Fibroblast of gingiva (primary cell): ENCODE results near the gene PADI4.
"Not testable (repeated sequence)": the region's sequence is repeated elsewhere in the genome, so short reads cannot be mapped to it uniquely, and the experiment has no call there.

Experiments used
- DNase-seq: peaks from one replicate; pipeline ENCODE4 v3.0.0-alpha.2; 2011; ENCODE audit warnings: low read depth

Gene PADI4

DNA sequence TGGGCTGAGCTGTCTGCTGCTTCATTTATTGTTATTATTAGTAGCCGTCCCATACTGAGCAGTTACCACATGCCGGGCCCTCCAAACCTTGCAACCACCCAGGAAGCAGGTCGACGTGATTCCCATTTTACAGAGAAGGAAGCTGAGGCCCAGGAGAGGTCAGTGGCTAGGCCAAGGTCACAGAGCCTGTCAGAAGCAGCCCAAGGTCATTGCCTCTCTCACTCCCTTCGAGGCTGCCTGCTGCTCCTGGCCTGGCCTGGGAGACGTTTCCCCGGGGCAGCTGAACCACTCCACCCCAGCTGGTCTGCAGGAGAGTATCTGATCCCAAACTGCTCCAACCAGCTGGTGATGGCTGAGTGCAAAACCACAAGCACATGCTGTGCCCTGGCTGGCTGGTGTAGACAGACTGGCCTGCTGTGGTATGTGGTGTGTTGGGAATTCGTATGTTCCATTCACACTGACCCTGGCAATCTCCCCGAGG is 6.5 kb downstream of the PADI4 start:
- no peak for DNase-seq

DNA sequence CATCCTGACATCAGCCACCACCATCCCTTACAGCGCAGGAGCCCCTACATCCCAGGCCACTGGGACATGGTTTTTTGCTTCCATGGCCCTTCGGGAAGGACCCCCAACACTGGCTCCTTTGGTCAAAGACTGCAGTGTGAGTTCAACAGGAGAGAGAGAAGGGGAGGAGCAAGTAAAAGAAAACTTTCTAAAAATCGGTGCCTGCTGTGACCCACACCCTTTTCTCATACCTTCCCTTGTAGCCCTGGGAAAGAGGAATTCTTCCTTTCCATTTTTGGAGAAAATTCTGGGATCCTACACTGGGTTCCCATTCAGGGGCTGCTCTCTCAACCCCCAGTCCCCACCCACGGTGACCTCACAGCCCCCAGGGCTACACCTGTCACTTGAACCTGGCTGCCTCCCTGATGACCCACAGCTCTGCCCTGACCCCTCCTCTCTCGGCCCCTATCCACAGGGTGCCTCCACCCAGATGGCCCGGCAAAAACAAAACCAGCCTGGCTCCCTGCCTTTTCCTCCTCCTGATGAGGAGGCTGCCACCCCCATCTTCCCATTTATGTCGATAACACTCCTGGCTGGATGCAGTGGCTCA is 7.6 kb downstream of the PADI4 start:
- no peak for DNase-seq

DNA sequence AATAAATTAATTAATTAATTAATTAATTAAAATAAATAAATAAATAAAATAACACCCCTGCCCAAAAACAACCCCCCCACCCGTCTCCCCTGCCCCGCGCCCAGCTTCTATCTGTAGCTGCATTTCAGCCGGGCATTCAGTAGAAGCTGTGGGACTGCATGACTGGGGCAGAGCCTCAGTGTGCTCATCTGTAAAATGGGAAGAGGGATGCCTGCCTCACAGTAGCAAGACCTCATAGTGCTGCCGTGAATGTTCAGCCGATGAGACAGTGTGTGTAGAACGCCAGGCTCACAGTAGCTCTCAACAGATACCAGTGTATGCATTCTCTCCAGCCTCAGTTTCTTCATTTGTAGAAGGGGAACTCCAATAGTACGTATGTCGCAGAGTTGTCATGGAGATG is 8.7 kb downstream of the PADI4 start:
- DNase-seq, result no peak

DNA sequence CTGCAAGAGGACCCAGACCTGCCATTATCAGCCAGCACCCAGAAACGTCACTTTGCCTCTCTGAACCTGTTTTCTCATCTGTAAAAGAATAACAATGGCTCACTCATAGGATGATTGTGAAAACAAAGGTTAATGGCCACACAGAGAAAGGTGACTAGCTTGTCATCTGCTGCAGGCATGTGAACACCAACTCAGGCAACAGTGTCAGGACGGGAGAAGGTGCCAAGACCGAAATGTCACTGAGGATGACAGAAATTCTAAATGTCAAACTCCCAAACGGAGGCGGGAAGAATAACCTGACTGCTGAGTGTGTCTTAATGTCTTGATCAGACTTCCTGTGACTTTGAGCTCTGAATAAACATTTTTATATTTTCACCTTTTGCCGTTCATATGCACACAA is 10.3 kb downstream of the PADI4 start:
- DNase-seq, result no peak

DNA sequence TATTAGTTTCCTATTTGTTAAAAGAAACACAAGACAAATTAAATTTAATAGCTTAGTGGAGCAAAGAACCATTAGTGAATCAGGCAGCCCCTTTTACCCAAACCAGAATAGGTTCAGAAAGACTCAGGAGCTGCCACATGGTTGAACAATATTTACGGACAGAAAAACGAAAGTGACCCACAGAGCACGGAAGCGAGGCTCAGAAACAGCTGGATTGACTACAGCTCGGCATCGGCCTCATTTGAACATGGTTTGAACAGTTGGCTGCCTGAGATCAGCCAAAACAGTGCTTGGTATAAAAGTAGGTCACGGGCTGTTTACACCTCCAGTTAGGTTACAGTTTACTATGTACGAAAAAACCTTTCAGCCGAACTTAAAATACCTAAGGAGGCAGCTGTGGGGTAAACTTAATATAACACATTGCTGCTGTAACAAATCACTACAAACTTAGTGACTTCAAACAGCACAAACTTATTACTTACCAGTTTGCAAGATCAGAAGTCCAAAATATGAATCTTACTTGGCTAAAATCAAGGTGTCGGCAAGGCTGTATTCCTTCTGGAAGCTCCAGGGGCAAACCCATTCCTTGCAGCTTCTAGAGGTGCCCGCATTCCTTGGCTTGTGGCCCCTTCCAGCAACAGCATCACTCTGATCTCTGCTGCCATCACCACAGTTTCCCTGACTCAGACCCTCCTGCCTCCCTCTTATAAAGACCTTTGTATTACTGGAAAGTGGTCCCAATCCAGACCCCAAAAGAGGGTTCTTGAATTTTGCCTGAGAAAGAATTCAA is 11.8 kb downstream of the PADI4 start:
- no peak for DNase-seq

DNA sequence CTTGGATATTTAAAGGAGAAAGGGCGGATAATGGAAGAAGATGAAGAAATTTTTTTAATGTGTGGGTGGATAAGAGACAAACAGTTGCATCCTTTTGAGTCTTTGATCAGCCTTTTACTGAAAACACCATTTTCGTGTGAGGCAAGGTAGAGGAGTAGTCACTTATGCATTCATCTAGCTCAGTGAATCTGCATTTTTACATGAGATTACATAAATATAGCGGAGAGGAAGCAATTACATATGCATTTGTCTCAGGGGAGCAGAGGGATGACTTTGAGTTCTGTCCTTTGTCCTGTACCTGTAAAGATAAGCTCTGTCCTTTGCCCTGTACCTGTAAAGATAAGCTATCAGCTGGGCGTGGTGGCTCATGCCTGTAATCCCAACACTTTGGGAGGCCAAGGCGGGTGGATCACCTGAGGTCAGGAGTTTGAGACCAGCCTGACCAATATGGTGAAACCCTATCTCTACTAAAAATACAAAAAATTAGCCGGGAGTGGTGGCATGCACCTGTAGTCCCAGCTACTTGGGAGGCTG is 13.9 kb downstream of the PADI4 start:
- DNase-seq, result not testable (repeated sequence)

DNA sequence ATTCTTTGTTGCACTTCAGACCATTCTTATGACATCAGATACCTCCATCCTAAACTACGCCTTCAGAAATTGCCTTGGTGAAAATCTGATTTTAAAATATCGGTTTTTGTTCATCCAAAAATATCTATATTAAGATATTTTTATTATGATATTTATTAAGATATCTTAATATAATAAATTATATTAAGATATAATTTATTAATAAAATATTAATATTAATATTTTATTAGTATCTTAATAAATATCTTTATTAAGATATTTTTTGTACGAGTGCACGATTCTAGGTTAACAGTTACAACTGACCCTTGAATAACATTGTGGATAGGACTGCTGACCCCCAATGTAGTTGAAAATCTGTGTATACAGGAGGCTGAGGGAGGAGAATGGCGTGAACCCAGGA is 20.9 kb downstream of the PADI4 start:
- DNase-seq, result no peak

DNA sequence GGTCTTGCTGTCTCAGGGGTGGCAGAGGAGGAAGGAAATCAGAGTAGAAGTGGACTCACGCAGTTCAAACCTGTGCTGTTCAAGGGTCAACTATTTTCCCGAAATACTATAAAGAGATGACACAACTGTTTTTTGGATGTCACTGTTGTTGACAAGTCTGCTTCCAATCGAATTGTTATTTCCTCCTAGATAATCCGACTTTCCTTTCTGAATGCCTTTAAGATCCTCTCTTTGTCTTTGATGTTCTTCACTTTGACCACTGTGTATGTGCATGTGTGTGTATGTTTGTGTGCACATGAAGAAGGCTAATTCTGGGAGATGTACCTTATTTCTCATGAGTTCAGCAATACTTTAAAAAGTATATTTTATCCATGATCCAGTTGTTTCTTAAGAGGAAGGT is 21.6 kb downstream of the PADI4 start:
- no peak for DNase-seq

DNA sequence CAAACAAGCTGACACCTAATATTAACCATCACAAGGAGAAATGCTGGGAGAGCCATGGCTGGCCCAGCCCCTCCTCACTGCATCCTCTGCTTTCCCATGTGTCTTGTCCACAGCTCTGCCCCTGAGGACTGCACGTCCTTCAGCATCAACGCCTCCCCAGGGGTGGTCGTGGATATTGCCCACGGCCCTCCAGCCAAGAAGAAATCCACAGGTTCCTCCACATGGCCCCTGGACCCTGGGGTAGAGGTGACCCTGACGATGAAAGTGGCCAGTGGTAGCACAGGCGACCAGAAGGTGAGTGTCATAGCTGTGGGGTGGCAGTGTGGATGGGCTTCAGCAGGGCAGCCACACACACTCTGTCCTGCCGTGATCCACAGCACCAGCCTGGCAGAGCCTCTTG is 22.9 kb downstream of the PADI4 start:
- DNase-seq, result no peak

DNA sequence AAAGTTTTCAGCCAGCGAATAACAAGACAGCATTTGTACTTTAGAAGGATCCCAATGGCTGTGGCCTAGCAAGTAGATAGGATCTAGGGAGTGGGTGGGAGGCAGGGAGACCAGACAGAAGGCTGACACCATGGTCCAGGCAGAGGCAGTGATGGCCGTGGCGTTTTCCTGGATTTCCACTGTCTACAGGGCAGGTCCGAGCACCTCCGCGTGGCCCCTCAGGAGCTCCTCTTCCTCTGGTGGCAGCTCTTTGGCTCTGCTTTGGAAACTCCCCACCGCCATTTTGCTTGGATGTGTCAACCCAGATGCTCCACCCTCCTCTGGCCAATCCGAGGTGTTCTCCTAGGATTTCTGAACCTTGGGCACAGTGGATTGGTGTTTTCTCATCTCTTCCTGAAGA is 25.1 kb downstream of the PADI4 start:
- no peak for DNase-seq

DNA sequence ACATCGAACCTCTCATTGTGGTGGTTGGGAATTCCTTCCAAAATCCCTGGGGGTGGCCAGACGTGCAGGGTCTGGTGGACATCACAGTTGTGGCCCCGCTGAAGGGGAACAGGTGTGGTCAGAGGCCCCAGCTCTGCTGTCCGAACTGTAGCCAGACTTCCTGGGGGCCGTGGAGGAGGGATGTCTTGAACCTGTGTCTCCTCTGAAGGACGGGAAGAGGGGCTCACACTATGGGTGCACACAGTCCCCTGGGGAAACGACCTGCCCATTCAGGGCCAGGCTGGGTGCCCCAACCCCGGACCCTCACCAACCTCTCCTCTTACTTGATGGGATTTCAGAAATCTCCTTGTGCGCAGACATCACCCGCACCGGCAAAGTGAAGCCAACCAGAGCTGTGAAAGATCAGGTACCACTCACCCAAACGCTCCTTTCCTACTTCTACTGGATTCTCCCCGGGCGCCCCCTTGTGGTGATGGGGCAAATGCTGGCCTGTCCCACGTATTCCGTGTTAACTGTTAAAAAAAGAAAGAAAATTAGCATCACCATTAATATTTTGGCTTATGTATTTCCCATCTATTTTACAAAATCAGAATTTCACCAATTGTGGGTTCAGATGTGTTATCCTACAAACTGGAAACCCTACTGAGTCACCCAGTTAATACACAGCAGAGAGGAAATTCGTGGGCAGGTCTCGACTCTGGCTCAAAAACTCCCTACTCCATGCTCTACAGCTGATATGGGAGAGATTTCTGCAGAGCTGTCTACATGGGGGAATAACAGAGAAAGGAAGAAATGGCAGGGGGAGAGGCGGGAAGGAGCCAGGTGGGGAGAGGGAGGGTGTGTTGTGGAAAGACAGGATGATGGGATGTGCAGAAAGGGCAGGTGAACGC is 28.1 kb downstream of the PADI4 start:
- DNase-seq, result peak; percentile 29

DNA sequence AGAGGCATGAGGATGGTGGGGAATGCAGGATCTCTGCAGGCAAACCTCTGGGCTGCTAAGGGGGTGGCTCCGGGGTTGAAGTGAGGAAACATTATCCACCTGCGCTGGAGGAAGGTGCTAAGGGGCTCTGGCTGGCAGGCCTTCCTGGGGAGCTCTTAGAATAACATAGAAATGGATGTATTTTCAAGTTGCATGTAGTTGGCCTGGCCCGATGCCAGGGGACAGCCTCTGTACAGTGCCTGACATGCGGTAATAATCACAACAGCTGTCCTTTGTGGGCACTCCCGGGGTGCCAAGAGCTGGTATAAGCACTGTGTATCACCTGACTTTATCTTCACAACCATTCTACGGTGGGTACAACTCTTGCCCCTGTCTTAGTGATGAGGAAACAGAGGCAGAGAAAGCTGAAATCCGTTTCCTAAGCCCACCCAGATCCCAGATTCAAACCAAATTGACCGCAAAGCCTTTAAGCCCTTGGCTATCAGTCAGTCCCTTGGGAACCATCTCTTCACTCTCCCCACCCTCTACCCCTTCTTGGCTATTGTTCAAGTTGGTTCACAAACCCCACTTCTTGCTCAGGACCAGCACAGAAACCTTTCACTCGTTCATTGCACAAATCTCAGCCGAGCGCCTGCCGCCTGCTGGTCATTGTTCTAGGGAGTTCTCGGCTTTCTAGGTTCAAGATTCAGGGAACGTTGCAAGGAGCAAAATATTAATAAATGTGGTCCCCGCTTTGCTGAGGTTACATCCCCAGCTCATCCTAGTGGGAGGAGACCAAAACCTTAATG is 30.9 kb downstream of the PADI4 start:
- no peak for DNase-seq

DNA sequence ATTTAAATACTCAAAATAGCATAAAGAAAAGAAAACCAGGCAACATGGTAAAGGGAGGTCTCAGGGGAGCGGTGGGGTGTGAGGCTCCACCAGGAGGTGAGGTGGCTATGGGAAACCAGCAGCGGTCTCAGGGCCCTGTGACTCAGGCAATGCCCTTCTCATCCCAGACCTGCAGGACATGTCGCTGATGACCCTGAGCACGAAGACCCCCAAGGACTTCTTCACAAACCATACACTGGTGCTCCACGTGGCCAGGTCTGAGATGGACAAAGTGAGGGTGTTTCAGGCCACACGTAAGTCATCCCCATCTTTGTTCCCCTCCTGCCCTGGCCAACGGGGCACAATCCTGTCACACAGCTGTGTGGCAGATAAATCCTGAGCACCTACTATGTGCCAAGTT is 31.5 kb downstream of the PADI4 start:
- DNase-seq, result no peak

DNA sequence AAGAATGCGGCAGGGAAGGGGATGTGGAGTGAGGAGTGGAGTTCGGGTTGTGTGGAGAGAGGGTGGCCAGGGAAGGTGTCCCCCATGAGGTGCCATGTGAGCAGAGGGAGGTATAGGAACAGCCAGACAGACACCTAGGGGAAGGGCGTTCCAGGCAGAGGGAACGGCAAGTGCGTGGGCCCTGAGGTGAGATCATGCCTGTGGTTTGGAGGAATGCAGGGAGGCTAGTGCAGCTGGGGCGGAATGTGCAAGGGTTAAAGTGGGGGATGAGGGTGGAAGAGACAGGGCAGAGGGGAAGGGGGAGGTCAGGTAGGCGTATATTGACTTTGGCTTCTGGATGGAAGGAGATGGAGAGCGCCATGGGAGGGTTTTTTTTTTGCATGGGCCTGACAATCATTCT is 32.4 kb downstream of the PADI4 start:
- DNase-seq, result no peak

DNA sequence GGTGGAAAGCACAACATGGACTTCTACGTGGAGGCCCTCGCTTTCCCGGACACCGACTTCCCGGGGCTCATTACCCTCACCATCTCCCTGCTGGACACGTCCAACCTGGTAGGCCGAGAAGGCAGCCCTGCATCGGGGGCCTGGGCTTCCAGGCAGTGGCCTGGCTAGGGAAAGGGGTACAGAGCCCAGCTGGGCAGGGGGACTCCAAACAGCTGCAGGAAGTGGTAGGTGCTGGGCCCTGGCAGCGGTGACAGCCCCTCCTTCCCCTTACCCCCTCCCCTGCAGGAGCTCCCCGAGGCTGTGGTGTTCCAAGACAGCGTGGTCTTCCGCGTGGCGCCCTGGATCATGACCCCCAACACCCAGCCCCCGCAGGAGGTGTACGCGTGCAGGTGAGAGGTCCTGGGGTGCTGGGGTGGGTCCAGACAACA is 34.0 kb downstream of the PADI4 start:
- DNase-seq, result no peak

DNA sequence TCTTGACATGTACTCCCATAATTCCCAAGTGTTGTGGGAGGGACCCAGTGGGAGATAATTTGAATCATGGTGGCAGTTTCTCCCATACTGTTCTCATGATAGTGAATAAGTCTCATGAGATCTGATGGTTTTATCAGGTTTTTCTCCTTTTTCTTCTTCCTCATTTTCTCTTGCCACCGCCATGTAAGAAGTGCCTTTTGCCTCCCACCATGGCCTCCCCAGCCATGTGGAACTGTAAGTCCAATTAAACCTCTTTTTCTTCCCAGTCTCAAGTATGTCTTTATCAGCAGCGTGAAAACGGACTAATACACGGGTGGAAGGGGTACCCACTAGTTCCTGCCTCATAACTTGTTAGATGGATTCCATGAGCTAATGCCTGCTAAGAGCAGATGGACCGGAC is 37.5 kb downstream of the PADI4 start:
- not testable (repeated sequence) for DNase-seq

DNA sequence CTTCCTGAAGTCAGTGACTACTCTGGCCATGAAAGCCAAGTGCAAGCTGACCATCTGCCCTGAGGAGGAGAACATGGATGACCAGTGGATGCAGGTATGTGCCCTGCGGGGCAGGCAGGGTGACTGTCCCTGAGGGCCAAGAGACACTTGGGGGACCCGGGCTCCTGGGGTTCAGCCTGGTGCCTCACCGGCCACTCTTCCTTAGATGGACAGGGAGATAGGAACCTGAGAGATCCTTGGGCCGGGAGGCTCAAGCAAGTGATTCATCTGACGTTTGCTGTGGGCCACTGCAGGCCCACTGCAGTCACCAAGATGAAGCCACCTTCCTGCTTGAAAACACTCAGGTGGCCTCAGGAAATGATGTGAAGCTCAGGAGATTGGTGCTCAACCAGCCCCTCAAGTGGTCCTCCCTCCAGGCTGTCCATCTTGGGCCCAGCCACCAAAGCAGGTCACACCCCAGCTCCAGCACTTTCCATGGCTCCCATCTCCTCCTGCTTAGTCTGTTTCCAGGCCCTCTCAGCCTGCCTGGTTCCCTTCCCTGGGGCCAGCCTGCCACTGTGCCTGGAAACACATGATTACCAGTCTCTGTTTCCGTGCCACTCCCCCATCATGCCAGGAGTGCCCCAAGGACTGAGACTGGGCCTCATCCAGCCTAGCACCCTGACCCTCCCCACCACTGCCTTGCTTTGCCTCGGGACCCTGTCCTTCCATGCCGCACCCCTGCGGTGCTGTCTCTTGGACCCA is 38.2 kb downstream of the PADI4 start:
- DNase-seq, result no peak

DNA sequence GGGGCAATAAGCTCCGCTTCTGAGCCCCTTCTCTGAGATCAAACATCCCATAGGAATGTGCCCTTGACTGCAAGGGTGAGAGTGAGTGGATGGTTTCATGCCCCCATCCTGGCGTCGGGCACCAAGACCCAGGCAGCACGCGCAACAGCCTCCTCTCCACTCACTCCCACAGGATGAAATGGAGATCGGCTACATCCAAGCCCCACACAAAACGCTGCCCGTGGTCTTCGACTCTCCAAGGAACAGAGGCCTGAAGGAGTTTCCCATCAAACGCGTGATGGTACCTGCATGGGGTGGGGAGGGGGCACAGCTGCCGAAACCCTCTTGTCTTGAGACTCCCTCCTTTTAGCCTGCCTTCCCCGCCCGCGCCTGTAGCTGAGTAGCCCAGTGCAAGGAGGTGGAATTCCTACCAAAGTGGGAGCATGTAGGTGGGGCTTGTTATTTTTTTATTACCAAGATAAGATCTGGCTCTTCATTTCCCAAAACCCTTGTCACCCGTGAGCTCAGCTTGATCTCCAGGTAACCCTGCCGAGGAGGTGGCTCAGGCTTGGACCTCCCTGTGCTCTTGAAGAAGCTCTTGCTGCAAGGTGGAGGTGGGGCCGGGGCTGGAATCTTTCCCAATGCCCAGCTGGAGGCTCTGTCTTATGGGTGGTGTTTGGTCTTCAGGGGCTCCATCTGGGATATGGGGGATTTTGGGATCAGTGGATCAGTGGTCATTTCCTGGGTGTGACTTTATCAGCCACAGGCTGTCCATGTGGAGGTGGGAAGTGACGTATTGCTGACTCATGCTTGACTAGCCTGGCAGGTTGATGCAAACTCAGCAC is 40.0 kb downstream of the PADI4 start:
- DNase-seq, result no peak

DNA sequence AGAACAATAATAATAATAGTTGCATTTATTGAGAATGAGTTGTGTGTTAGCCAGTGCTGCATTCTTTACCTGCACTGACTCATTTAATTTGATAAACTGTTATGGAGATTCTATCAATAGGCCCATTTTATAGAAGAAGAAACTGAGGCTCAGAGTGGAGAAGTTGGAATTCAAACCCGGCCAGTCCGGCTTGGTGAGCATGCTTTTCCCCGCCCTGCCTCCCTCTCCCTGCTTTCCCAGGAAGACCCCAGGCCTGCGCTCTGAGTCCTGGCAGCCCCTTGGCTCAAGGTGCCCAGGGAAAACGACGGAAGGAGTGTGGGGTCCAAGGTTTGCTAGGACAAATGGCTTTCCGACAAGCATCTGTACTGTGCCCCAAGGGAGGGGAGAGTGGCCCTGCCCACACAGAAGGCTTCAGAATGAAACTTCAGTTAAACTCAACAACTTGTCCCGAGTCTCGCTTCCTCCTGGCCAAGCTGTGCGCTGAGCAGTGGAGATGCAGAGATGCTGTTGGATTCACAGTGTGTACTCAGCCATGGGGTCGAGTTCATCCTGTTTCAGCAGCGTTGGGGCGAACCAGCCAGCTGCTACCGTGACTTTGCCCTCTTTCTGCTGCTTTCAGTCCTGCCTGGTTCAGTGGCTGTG is 40.7 kb downstream of the PADI4 start:
- DNase-seq, result no peak

DNA sequence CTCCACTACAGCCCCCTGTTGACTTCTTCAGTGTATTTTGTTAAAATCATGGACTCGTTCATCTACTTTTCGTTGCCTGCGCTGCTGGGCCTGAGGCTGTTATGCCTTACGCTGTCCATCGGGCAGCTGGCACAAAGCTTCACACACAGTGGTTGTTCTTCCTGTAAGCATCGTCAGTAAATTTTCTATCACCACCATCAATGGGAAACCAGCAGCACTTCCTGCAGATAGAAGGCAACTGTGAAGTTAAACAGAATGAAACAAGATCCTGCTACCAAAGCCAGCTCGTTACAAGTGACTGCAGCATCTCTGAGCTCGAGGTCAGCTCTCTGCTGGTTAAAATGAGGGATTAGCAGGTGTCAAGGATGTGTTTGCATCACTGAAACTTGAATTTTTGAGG is 42.1 kb downstream of the PADI4 start:
- DNase-seq, result no peak
